Colonic mucosa (tissue), 4 donors: ENCODE measurements around the gene TAF12. TPM values are rescaled to one million over a fixed set of nuclear protein-coding genes. Genes with fewer than 3 reads are reported as not detected.
A peak's percentile ranks its signal among the peaks of the same experiment; 100 is the strongest.

Experiments
- DNase-seq: peaks from one replicate; pipeline ENCODE4 v3.0.0-alpha.2; 2020
- H3K27ac ChIP-seq: fragments of 200-600 bp; one replicate; pipeline ENCODE4 v1.8.0; 2021
- H3K27me3 ChIP-seq: fragments of 200-600 bp; one replicate; pipeline ENCODE4 v1.8.0; 2021
- H3K36me3 ChIP-seq: fragments of 200-600 bp; one replicate; pipeline ENCODE4 v1.8.0; 2021
- H3K4me1 ChIP-seq: fragments of 200-600 bp; one replicate; pipeline ENCODE4 v1.8.0; 2021; ENCODE audit warnings: mild to moderate bottlenecking
- H3K4me3 ChIP-seq: fragments of 200-600 bp; one replicate; pipeline ENCODE4 v1.8.0; 2021
- H3K9ac ChIP-seq, 2 donors: one replicate each; pipeline ENCODE4 v1.7.0; 2013; ENCODE audit warnings: control low read depth in 2 of 2, low read depth in 2 of 2, low read length in 2 of 2
- H3K9me3 ChIP-seq: fragments of 200-600 bp; one replicate; pipeline ENCODE4 v1.8.0; 2021
- intact Hi-C: fragments of 100-400 bp; cut with DNase I; formaldehyde crosslinking; loops from one replicate; pipeline ENCODE4 v1.14.1; 2022
- total RNA-seq, 2 donors: library from RNA; stranded (reverse); fragmentation: NEBNext Ultra II Directional in 1 of 2; extraction: Animal tissue kit (Norgen Biotek cat#: 25700) in 1 of 2; gene quantifications; one replicate each; pipeline ENCODE4 v1.2.1, GENCODE V29; 2021
- TF ChIP-seq, protein P1 (sequence below): fragments of 200-600 bp; IDR thresholded peaks from one replicate; pipeline ENCODE4 v1.8.0; 2022; ENCODE audit warnings: antibody characterized with exemption, mild to moderate bottlenecking
- donor health status: healthy.
- donor health status: DM: no; HTN: no; CAD: no.
- donor health status: DM: no; HTN: no; CAD: no.

TAF12 gene
- total RNA-seq, 2 donors from 2014 or later, result 14.5 to 16.9 TPM

DNA sequence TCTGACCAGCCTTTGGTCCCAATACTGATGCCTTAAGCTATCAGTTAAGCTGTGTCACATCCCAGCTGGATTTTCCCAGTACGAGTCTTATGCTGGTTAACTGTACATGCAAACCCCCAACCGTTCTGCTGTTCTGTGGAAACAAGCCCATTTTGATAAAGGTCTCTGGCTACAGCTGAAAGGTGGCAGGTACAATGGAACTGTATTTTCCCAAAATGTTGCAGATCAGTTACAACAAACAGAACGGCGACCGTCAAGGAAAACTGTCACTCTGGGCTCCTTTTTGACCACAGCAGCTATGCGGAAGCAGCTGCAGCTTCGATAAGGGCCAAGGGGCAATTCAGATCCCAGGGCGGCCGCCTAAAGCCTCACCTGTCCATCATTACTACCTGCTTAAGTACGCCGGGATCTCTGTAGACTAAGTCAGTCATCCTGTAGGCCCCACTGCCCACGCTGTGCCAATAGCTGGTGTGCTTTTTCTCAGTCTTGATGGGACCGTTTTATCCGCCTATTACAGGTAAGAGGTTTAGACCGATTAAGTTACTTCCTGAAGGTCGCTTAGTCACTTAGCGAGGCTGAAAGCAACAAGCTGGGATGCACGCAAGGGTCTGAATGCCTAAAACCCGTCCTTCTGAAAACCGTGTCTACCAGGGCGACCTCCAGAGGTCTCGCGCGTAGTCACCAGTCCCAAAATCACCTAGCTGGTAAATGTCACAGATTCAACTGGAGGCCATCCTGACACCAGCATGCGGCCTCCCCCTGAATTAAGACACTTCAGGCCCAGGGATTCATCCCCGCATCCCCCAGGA is 61.9 kb downstream of the TAF12 start:
- intact Hi-C loops, result no loop called here
- Histone ChIP-seq H3K4me3 (peak overlapping the region; percentile 87), H3K4me1 (peaks cover 9% of the 10 kb centered on the region), H3K36me3 (peaks cover 8% of the 10 kb centered on the region), H3K27ac (peak overlapping the region; percentile 93), H3K27me3 (no peaks in the 10 kb centered on the region), H3K9me3 (no peaks in the 10 kb centered on the region), H3K9ac (peak overlapping the region; percentile 77 to 100)
- TF ChIP-seq, protein P1, sequence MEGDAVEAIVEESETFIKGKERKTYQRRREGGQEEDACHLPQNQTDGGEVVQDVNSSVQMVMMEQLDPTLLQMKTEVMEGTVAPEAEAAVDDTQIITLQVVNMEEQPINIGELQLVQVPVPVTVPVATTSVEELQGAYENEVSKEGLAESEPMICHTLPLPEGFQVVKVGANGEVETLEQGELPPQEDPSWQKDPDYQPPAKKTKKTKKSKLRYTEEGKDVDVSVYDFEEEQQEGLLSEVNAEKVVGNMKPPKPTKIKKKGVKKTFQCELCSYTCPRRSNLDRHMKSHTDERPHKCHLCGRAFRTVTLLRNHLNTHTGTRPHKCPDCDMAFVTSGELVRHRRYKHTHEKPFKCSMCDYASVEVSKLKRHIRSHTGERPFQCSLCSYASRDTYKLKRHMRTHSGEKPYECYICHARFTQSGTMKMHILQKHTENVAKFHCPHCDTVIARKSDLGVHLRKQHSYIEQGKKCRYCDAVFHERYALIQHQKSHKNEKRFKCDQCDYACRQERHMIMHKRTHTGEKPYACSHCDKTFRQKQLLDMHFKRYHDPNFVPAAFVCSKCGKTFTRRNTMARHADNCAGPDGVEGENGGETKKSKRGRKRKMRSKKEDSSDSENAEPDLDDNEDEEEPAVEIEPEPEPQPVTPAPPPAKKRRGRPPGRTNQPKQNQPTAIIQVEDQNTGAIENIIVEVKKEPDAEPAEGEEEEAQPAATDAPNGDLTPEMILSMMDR, result no peak
- DNase-seq, result peak; percentile 55

DNA sequence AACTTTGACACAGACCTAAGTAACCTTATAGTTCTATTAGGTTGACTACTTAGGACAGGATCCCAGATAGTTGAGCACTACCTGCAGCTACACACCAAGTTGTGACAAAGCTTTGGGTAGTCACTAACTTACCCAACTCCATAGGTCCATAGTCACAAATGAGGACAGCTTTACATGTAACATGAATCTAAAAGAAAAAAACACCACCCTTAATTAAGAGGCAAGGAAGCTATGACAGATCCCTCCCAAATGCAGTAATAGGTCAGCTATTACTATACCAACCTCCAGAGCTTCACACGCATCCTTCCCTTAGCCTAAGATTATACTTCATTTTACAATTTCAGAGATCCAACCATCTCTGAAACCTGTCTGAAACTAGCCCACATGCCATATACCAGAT is 63.5 kb downstream of the TAF12 start:
- Histone ChIP-seq H3K9me3 (no peaks in the 10 kb centered on the region), H3K4me1 (peaks cover 9% of the 10 kb centered on the region), H3K36me3 (peaks cover 8% of the 10 kb centered on the region), H3K27ac (no peak overlapping the region), H3K4me3 (peak overlapping the region; percentile 87), H3K27me3 (no peaks in the 10 kb centered on the region), H3K9ac (peak overlapping the region in 1 of 2 donors; percentile 100)
- intact Hi-C loops, result no loop called here
- TF ChIP-seq, protein P1, result no peak
- DNase-seq, result no peak

DNA sequence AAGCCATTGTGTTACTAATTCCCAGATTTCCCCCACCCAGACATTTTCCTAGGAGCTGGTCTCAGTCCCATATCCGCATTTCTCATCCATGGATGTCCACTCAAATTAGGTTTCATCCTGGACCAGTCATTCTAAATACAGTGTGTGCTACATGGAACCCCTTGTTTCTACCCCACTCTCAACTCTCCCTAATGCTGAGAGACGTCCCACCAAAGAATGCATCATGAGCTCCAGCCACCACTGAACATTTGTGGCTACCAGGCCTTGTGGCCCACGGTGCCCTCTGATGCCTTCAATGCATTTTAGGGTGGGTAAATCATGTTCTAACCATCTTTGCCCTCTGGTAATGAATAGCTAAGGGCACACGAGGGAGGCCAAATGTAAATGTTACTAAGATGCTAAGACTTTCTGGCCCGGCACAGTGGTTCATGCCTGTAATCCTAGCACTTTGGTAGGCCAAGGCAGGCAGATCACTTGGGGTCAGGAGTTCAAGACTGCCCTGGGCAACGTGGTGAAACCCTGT is 64.1 kb downstream of the TAF12 start:
- intact Hi-C loops, result no loop called here
- H3K4me3 ChIP-seq, result no peak overlapping the region
- no peak overlapping the region for H3K27ac ChIP-seq
- peak overlapping the region in 1 of 2 donors; percentile 6 for H3K9ac ChIP-seq
- TF ChIP-seq, protein P1, result no peak
- no peaks in the 10 kb centered on the region for H3K27me3 ChIP-seq
- peaks cover 8% of the 10 kb centered on the region for H3K36me3 ChIP-seq
- H3K4me1 ChIP-seq, result peaks cover 9% of the 10 kb centered on the region
- H3K9me3 ChIP-seq, result no peaks in the 10 kb centered on the region
- DNase-seq, result no peak

DNA sequence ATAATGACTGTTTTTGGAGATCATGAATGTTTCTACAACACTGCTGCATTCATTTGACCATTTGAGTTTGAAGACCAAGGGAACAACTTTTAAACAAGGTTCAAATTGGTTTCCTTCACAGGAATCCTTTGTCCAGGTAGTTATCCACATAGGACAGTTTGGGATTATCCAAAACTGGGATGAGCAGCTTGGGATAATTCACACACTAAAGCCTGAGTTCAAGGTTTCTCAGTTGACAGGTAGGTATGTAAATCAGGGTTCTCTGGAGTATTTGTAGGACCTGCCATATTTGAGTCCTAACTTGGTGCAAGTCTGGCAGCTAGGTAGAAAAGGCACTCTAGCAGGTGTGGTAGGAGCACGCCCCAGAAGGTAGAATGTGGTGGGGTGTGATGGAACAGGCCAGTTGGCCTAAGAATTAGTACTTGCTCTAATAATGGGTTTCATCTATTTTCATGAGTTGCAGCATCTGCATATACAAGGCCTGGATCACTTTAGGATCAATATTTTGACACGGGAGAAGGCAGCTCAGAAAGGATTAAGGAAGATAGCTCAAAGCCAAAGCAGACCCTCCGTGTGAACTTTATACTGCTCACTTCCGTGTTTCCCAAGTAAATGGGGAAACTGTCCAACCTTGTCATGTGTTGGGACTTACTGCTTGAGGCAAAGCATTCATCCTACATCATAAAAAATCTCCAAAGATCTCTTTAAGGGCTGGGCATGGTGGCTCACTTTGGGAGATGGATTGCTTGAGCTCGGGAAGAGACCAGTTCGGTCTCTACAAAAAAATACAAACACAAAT is 64.9 kb downstream of the TAF12 start:
- H3K27me3 ChIP-seq, result no peaks in the 10 kb centered on the region
- peaks cover 8% of the 10 kb centered on the region for H3K36me3 ChIP-seq
- TF ChIP-seq, protein P1, result no peak
- H3K9me3 ChIP-seq, result no peaks in the 10 kb centered on the region
- H3K4me1 ChIP-seq, result peaks cover 9% of the 10 kb centered on the region
- no peak for DNase-seq
- no peak overlapping the region for H3K4me3 ChIP-seq
- no peak overlapping the region for H3K27ac ChIP-seq
- intact Hi-C loops, result no loop called here
- no peak overlapping the region for H3K9ac ChIP-seq

DNA sequence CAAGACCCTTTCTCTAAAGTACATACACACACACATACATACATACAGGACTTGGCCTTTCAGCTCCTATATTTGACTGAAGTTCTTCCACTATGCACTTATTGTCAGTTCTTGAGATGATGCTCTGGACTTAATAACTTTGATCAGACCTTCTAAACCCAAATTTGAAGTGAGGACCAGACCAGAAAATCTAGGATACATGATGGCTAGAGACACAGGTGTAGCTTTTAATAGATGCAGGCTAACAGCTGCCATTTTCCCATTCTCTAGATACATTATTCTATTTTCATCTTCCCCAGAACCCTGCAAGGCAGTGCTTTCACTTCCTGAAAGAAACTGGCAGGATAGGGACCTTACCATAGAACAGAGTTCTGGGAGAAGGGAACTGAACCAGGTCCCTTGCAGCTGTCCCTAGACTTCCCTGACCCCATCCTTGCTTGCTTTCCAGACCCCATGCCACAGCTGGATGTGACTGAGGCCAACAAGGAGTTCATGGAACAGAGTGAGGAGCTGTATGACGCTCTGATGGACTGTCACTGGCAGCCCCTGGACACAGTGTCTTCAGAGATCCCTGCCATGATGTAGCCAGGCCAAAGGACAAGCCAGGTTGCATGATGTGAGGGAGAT is 65.7 kb downstream of the TAF12 start:
- H3K27ac ChIP-seq, result no peak overlapping the region
- no peak for DNase-seq
- intact Hi-C loops, result no loop called here
- H3K9ac ChIP-seq, result no peak overlapping the region
- TF ChIP-seq, protein P1, result no peak
- no peak overlapping the region for H3K4me3 ChIP-seq
- H3K4me1 ChIP-seq, result peaks cover 9% of the 10 kb centered on the region
- H3K36me3 ChIP-seq, result peaks cover 8% of the 10 kb centered on the region
- H3K27me3 ChIP-seq, result no peaks in the 10 kb centered on the region
- no peaks in the 10 kb centered on the region for H3K9me3 ChIP-seq
